ENCODE results near the gene PSEN2. TPM values are rescaled to one million over a fixed set of nuclear protein-coding genes. Genes with fewer than 3 reads are reported as not detected.

PSEN2 gene
- total RNA-seq, 1 experiment from 2014 or later: 17.4 TPM

DNA sequence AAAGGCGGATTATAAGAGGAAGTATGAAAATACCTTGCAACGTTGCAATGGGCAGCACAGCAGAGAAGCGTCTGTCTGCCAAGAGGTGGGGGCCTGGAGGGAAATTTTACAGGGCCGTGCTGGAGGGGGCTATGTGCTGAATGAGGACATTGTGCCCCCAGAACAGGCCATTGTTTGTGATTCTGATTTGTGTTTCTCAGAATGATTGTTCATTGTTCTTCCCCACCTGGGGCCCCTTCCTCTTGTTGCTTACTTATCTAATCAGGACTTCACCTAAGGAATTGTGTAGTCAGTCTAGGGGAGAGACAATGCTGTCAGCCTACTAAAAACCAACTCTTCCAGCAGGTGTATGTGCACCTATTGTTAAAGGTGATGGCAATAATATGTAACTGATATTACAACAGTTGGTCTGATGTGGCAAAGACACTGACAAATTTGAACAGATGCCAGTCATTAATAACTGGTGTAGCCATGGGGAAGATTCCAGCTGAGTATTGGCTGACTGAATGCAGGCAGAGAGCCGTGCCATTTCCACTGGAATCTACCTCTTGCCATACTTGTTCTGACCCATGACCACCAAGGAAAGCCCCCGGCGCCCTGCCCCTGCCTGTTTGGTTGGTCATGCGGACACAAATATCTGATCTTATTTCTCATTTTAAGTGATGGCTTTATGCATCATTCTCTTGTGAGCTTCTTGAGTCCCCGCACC, 45.2 kb upstream of the PSEN2 start:
- H2BK20ac ChIP-seq (ENCODE audit: low read depth, low read length, poor library complexity, severe bottlenecking): no peak overlapping the region
- no peaks in the 10 kb centered on the region for H3K23me2 ChIP-seq (ENCODE audit: insufficient read length, low read depth, low read length, poor library complexity, severe bottlenecking)
- no peak overlapping the region for H3K23ac ChIP-seq (ENCODE audit: insufficient read length, low read depth, low read length)
- no CpG with 5 or more reads among the region's 9 CpGs for WGBS (ENCODE audit: extremely low coverage, insufficient read length, low lambda C conversion rate)
- H2BK120ac ChIP-seq (ENCODE audit: low read depth, low read length, poor library complexity, severe bottlenecking): no peak overlapping the region
- no peak overlapping the region for H2BK12ac ChIP-seq (ENCODE audit: insufficient read length, low read depth, low read length)
- H3K56ac ChIP-seq (ENCODE audit: insufficient read length, low read depth, low read length): no peak overlapping the region
- H3K4me3 Mint-ChIP-seq: no peak overlapping the region
- peaks cover 8% of the 10 kb centered on the region for H3K27me3 Mint-ChIP-seq (ENCODE audit: low read depth)
- H2BK5ac ChIP-seq (ENCODE audit: insufficient read length, low read length): no peak overlapping the region
- no peak overlapping the region for H2BK15ac ChIP-seq (ENCODE audit: low read depth, low read length)
- H3K4ac ChIP-seq (ENCODE audit: low read depth, low read length): no peak overlapping the region
- no peak overlapping the region for H3K14ac ChIP-seq (ENCODE audit: insufficient read depth, low read length)
- no peak overlapping the region for H2AFZ ChIP-seq (ENCODE audit: low read length)
- no peak overlapping the region for H3K9ac ChIP-seq (ENCODE audit: extremely low read depth, insufficient read length, low read length)
- H3K27me3 ChIP-seq (ENCODE audit: insufficient read depth, low read length): no peaks in the 10 kb centered on the region
- no peaks in the 10 kb centered on the region for H3K4me1 ChIP-seq (ENCODE audit: insufficient read depth, low read length)
- peaks cover 4% of the 10 kb centered on the region in 2 experiments; a peak in 3 of 5 replicates for H3K9me3 Mint-ChIP-seq
- H3K79me2 ChIP-seq (ENCODE audit: insufficient read depth, low read length): no peaks in the 10 kb centered on the region
- H4K20me1 ChIP-seq (ENCODE audit: control insufficient read depth, insufficient read depth, insufficient read length): no peaks in the 10 kb centered on the region
- no peak for DNase-seq
- no peaks in the 10 kb centered on the region for H3K9me3 ChIP-seq (ENCODE audit: control insufficient read depth, low read depth, low read length)
- H3K27ac Mint-ChIP-seq: no peak overlapping the region
- H3K18ac ChIP-seq (ENCODE audit: insufficient read length, low read depth, low read length): no peak overlapping the region
- H4K5ac ChIP-seq (ENCODE audit: insufficient read length, low read depth, low read length): no peak overlapping the region
- peaks cover 9 to 17% of the 10 kb centered on the region in 2 experiments for H3K4me1 Mint-ChIP-seq
- no peak overlapping the region for H3K4me2 ChIP-seq (ENCODE audit: insufficient read depth, insufficient read length, low read length)
- TF ChIP-seq, protein P1, sequence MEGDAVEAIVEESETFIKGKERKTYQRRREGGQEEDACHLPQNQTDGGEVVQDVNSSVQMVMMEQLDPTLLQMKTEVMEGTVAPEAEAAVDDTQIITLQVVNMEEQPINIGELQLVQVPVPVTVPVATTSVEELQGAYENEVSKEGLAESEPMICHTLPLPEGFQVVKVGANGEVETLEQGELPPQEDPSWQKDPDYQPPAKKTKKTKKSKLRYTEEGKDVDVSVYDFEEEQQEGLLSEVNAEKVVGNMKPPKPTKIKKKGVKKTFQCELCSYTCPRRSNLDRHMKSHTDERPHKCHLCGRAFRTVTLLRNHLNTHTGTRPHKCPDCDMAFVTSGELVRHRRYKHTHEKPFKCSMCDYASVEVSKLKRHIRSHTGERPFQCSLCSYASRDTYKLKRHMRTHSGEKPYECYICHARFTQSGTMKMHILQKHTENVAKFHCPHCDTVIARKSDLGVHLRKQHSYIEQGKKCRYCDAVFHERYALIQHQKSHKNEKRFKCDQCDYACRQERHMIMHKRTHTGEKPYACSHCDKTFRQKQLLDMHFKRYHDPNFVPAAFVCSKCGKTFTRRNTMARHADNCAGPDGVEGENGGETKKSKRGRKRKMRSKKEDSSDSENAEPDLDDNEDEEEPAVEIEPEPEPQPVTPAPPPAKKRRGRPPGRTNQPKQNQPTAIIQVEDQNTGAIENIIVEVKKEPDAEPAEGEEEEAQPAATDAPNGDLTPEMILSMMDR (conservative IDR thresholded peaks at IDR 0.05): no peak
- H4K8ac ChIP-seq (replicated peaks; ENCODE audit: insufficient read length, low read depth, low read length): no peak overlapping the region
- no peak overlapping the region for H3K27ac ChIP-seq (ENCODE audit: insufficient read length, low read depth, low read length)
- no peak overlapping the region for H3T11ph ChIP-seq (ENCODE audit: low read length)
- H3K79me1 ChIP-seq (ENCODE audit: insufficient read depth, low read depth, low read length, poor library complexity, severe bottlenecking): no peaks in the 10 kb centered on the region
- H2AK5ac ChIP-seq (ENCODE audit: insufficient read length, low read length): no peak overlapping the region
- H3K36me3 Mint-ChIP-seq (ENCODE audit: insufficient read depth in 1 of 3, low read depth in 3 of 3): 0 out of 7 replicates have a peak, but pooled peaks cover 0 to 3% (median 0%) of the 10 kb centered on the region in 3 experiments
- H4K91ac ChIP-seq (ENCODE audit: insufficient read length, low read depth, low read length): no peak overlapping the region
